ENCODE measurements around the gene PLD6.

DNA sequence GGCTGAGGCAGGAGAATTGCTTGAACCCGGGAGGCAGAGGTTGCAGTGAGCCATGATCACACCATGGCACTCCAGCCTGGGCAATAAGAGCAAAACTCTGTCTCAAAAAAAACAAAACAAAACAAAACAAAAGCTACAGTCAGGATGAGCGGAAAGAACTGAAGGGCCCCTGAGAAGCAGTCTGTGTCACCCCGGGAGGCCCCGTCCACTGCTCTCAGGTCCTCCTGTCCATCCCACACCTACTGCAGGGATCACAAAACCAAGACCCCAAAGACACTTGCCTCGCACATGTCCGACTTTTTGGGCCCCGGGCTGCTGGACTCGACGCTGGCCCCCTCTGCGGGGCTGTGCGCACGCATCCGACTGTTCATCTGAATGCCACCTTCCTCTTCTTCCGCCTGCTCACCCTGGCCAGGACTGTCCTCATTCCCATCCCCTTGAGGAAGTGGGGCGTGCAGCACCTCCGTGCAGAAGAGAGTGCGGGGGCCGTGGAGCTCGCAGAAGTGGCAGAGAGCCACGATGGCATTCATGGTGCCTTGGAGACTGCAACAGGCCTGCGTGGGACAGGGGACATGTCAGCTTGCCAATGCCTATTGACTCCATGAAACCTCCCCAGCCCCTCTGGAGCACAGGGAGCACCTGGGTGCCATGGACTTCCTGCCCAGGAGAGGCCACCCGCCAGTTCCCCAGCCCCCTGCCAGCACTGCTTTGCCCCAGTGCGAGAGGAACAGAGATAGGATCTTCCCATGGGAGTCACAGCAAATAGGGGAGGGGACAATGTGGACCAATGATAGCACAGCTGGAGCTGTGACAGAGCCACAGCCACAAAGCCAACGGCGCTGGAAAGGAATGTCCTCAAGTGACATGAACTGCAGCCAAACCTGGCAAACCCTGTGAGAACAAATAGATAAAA, 21.7 kb upstream of the PLD6 start:
- TF ChIP-seq, protein P1, sequence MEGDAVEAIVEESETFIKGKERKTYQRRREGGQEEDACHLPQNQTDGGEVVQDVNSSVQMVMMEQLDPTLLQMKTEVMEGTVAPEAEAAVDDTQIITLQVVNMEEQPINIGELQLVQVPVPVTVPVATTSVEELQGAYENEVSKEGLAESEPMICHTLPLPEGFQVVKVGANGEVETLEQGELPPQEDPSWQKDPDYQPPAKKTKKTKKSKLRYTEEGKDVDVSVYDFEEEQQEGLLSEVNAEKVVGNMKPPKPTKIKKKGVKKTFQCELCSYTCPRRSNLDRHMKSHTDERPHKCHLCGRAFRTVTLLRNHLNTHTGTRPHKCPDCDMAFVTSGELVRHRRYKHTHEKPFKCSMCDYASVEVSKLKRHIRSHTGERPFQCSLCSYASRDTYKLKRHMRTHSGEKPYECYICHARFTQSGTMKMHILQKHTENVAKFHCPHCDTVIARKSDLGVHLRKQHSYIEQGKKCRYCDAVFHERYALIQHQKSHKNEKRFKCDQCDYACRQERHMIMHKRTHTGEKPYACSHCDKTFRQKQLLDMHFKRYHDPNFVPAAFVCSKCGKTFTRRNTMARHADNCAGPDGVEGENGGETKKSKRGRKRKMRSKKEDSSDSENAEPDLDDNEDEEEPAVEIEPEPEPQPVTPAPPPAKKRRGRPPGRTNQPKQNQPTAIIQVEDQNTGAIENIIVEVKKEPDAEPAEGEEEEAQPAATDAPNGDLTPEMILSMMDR (IDR thresholded peaks at IDR 0.05), result no peak
- TF ChIP-seq EP300 (IDR thresholded peaks at IDR 0.05), result no peak

Measured in gastroesophageal sphincter (tissue), 3 donors.